GM11168 (cell line): ENCODE measurements around the gene TARS2.

ENCODE experiments used
- in situ Hi-C: fragments of 300-500 bp; cut with MboI; formaldehyde crosslinking; loops from one replicate; pipeline ENCODE4 v1.12.0; 2022; ENCODE audit warnings: low sequenced_read_pairs; ENCODE audit not compliant: unreplicated experiment

TARS2 gene

DNA sequence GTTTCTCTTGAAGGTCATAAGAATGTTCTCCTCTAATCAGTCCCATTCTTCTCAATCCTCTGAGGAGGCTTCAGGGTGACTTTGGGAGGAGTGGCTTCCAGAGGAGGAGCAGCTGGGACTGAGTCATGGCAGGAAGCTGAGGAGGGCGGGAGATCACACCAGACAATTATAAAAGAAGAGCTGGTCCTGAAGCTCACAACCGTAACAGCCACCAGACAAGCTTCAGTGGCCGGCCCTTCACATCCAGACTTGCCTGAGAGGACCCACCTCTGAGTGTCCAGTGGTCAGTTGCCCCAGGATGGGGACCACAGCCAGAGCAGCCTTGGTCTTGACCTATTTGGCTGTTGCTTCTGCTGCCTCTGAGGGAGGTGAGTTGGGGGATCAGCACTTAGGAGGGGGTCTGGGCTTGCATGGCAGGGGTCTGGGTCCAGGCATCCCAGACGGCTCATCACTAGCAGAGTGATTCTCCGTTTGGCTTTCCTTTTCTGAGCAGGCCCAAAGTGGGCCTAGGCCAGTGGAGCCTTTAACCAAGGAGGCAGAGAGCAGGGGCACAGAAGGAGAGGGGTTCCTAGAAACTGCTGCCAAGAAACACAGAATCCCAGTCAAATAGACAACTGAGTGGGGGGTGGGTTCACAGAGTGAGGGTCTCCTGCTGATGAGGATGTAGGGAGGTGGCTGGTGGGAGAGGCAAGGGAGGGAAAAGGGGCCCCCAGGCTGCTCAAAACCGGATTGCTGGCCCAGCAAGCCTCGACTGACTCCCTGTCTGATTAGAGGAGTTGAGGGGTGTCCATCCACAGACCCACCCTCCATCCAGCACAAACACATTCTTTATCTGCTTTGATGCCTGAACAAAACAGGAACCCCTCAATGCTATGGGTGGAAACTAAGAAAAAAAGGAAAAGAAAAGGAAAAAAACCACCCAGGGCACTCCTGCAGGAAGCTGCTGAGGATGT lies 21.0 kb downstream of the TARS2 start, which contains the start of gene ECM1:
Gene ECM1 (plus strand): TSS at position 198 of the 953 bp plus-strand sequence. CDS start 101 bp downstream, at position 299.
- in situ Hi-C loops, result no loop called here

- in situ Hi-C loops, result no loop called here
Observed at GRCh38 chr1:150508982-150509381, 21.8 kb downstream of the TARS2 start.

DNA sequence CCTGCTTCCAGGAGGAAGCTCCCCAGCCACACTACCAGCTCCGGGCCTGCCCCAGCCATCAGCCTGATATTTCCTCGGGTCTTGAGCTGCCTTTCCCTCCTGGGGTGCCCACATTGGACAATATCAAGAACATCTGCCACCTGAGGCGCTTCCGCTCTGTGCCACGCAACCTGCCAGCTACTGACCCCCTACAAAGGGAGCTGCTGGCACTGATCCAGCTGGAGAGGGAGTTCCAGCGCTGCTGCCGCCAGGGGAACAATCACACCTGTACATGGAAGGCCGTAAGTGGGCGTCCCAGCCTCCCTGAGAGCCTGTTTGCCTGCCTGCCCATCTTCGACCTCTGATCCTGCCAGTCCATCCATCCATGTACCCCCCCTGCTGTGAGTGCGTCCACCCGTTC lies 24.3 kb downstream of the TARS2 start:
- in situ Hi-C loops, result no loop called here

DNA sequence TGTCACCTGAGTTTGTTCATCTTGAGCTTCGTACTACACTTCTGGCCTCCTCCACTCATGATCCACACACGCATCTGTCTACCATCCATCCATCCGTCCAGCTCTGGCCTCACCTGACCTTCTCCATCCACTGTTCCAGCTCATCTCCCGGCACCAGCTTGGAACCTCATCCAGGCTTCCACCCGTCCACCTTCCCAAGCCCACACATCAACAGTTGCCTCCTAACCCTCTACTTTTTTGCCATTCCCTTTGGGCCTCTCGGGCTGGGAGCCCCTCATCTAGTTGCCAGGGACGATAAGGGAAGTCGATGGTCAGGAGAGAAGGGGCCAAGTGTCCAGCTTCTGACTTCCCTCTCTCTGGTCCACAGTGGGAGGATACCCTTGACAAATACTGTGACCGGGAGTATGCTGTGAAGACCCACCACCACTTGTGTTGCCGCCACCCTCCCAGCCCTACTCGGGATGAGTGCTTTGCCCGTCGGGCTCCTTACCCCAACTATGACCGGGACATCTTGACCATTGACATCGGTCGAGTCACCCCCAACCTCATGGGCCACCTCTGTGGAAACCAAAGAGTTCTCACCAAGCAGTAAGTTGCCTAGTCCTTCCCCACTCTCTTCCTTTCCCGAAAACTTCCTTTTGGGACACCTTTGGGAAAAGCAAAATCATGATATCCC lies 24.9 kb downstream of the TARS2 start:
- in situ Hi-C loops, result no loop called here

DNA sequence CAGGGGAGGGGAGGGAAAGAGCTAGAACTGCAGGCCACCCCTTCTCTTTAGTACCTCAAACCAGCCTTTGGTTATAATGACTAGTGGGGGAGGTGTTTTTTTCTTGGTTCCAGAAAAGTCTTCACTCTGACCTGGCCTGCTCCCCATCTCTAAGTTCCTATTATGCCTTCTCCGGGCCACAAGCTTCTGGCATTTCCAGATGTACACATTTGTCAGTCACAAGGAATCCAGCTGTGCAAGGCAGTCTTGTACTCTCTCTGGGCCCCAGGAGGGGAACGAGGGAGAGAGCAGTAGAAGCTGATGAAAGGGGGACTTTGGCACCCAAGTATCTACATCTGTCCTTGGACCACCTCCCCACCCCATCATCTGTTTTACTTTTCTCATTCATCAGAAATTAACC lies 25.6 kb downstream of the TARS2 start:
- in situ Hi-C loops, result no loop called here

DNA sequence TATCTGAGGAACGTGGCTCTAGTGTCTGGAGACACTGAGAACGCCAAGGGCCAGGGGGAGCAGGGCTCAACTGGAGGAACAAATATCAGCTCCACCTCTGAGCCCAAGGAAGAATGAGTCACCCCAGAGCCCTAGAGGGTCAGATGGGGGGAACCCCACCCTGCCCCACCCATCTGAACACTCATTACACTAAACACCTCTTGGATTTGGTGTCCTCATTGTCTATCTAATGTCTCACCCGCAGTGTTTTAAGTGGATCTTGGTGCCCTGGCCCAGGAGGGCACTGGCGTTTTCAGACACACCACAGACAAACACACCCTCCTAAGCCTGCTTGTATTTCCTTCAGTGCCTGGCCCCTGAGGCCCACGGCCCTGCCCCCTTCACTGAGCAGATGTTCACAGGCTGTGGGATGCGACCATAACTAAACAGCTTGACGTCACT lies 26.2 kb downstream of the TARS2 start:
- in situ Hi-C loops, result no loop called here

GRCh38 chr1:150514260-150514659 lies 27.0 kb downstream of the TARS2 start:
- in situ Hi-C loops, result no loop called here

DNA sequence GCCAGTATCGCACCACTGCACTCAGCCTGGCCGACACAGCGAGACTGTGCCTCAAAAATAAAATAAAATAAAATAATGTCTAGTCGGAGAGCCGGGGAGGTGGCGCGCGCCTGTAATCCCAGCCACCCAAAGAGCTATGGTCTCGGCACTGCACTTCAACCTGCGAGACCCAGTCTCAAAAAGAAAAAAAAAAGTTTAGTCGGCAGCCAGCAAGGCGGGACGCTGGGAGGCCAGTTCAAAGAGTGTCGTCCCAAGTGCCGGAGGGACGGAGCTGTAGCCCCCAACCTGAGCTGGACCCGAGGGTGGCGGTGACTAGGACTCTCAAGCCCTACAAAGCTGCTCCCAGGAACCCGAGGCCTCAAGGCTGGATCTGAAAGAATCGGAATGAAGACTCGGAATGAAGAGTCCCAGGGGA lies 27.7 kb downstream of the TARS2 start:
- in situ Hi-C loops, result no loop called here

DNA sequence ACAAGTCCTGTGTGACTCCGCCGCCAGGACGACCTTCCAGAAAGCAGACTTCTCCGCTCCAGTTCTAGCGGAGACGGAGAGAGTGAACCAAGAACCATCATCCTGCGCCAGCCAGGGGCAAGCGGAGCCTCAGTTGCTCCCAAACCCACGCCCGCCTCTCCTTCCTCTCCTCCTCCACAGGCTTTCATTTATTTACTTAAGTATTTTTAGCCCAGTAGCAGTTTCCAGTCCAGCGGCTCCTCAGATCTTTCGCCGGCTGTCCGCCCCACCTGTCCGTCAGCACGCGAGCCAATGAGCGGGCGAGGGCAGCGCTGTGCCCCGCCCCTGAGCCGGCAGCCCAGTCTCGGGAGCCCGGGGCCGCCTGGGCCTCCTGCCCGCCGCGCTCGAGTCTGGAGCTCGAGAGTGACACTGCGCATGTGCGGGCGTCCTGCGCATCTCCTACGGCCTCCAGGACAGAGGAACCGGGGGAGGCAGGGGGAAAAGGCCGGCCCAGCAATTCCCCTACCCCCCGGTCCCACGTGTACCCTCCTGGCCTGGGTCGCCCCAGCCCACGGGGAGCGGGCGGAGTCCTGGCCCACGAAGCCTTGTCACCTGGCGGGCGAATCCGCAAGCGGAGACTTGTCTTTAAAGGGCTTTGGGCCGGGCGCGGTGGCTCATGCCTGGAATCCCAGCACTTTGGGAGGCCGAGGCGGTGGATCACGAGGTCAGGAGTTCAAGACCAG lies 28.3 kb downstream of the TARS2 start, which contains the start of gene FALEC:
Gene FALEC (plus strand): TSS at position 425 of the 722 bp plus-strand sequence.
- in situ Hi-C loops, result no loop called here

DNA sequence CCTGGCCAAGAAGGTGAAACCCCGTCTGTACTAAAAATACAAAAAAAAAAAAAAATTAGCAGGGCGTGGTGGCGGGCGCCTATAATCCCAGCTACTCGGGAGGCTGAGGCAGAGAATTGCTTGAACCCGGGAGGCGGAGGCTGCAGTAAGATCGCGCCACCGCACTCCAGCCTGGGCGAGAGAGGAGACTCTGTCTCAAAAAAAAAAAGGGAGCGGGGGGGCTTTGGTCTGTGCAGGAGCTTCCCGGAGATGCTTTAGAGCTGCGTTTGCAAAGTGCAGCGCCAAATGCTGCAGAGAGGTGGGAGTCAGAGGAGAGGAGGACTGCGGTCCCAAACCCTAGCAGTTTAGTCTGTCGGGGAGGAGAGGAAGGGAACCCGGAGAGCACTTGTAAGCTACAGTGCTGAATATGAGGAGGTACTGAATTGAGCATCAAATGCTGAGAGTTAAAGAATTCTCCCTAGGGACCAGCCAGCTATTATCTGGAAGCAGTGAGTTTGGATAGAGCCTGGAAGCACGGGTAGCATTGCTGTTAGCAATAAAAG lies 28.9 kb downstream of the TARS2 start:
- in situ Hi-C loops, result no loop called here

DNA sequence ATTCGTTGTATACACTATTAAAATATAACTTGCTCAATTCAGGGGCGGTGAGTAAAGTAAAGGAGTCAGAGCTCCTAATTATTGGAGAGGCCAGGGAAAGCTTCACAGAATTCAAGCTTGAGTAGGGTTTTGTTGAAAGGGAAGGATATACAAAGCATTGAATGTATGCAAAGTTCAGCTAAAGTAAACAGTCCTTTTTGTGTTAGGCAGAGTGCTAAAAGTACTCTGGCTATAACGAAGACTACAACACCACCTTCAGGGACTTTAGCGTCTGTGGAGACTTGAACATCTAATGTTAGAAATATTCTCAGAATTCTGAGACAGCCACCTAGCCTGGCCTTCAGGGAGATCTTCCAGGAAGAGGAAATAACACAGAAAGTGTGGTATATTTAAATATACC lies 29.4 kb downstream of the TARS2 start:
- in situ Hi-C loops, result no loop called here

DNA sequence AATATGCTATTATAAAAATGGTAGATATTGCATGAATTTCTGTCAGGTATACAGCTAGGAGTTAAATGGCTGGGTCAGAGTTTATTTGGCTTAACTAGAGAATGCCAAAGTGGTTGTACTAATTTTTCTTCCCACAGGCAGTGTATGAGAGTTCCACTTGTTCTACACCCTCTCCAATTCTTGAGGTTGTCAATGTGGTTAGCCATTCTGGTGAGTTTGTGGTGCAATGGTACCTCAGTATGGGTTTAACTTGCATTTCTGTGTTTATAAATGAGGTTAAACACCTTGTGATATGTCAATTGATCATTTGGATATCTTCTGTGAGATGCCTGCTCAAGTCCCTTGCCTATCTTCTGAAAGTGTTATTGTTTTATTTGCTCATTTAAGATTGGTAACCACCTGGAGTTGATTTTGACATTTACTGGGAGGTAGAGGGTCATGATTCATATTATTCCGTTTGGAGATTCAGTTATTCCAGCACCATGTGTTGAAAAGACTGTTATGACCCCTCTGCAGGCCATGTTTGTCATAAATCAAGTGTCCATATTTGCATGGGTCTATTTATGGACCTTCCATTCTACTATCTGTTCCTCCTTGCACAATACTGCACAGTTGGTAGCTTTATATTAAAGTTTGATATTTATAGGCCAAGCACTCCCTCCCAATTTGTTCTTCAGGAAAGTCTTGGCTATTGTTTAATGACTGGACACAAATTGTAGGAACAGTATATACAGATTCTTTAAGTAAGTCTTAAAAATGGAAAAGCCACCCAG lies 34.2 kb downstream of the TARS2 start:
- in situ Hi-C loops, result no loop called here

DNA sequence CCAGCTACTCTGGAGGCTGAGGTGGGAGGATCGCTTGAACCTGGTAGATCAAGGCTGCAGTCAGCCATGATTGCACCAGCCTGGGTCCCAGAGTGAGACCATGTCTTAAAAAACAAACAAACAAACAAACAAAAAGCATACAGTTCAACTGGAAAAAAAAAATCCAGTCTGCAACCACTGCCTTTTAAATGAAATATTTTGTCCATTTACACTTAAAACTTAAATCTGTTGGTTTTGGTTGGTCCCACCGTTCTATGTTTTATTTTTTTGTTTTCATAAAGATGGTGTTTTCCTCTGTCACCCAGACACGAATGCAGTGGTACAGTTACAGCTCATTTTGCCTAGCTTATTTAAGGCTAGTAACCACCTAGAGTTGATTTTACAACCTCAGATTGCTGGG lies 38.1 kb downstream of the TARS2 start:
- in situ Hi-C loops, result no loop called here

DNA sequence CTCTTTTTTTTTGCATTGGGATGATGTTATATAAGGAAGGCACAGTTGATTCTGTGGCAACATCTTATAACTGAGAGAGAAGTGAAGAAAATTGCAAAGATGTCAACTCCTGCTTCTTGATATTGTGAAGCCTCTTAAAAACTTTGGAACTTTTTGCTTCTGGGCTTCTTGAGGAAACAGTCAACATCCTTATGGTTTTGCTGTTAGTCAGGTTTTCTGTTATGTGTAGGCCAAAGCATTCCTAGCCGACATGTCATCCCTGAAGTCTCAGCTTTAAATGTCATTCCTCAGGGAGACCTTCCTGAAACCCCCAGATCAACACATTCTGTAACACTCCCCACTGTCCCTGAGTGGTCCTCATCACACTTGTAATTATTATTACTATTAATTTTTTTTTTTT lies 41.0 kb downstream of the TARS2 start:
- in situ Hi-C loops, result no loop called here

GRCh38 chr1:150529017-150529416 lies 41.8 kb downstream of the TARS2 start:
- in situ Hi-C loops, result no loop called here

GRCh38 chr1:150530491-150531159 lies 43.4 kb downstream of the TARS2 start:
- in situ Hi-C loops, result no loop called here

- in situ Hi-C loops, result no loop called here
Observed at GRCh38 chr1:150532860-150533259, 45.6 kb downstream of the TARS2 start.

DNA sequence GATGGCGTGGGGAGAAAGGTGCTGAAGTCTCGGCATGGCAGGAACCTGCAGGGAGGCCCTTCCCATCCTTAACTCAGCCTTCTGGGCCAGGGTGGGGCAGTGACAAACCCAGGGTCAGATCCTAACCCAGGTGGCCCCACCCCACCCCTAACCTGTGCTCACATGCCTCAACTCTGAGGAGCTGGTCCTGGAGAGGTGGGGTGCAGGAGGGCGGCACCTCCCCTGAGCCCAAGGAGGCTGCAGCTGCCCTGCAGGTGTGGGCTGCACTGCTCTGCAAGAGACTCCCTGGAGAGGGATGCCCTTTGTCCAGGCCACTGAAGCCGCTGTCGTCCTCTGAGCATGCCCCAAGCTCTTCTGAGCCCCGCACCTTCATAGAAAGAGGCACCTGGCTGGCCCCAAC lies 46.8 kb downstream of the TARS2 start:
- in situ Hi-C loops, result no loop called here
